NCI-H510A (cell line): Measurements from ENCODE around the gene OCA2.
"Not testable (repeated sequence)": the region's sequence is repeated elsewhere in the genome, so short reads cannot be mapped to it uniquely, and the experiment has no call there.

Experiments
- DNase-seq: peaks from one replicate; lab custom pipeline; 2025; lab: John Stamatoyannopoulos, UW

The OCA2 gene

GRCh38 chr15:27770086-27770607 is 329.0 kb downstream of the OCA2 start:
- DNase-seq: no peak

GRCh38 chr15:27769652-27770051 is 329.5 kb downstream of the OCA2 start:
- no peak for DNase-seq

GRCh38 chr15:27768732-27769475 is 330.2 kb downstream of the OCA2 start:
- peak; percentile 41 for DNase-seq

- no peak for DNase-seq
These were observed 331.0 kb downstream of the OCA2 start for GRCh38 chr15:27767918-27768640.

GRCh38 chr15:27767430-27767829 is 331.7 kb downstream of the OCA2 start:
- not testable (repeated sequence) for DNase-seq

GRCh38 chr15:27764339-27764738 is 334.8 kb downstream of the OCA2 start:
- no peak for DNase-seq

GRCh38 chr15:27763514-27763913 is 335.6 kb downstream of the OCA2 start:
- DNase-seq: no peak

- no peak for DNase-seq
These were observed 336.6 kb downstream of the OCA2 start for GRCh38 chr15:27762471-27762870.

GRCh38 chr15:27757052-27757451 is 342.1 kb downstream of the OCA2 start:
- no peak for DNase-seq

- no peak for DNase-seq
These were observed 346.4 kb downstream of the OCA2 start for GRCh38 chr15:27752691-27753090.

GRCh38 chr15:27747997-27748396 is 351.1 kb downstream of the OCA2 start:
- no peak for DNase-seq

- no peak for DNase-seq
These were observed 352.6 kb downstream of the OCA2 start for GRCh38 chr15:27746401-27746955.

GRCh38 chr15:27744641-27745040 is 354.5 kb downstream of the OCA2 start:
- DNase-seq: no peak

- DNase-seq: peak; percentile 15
These were observed 355.5 kb downstream of the OCA2 start for GRCh38 chr15:27743638-27744037.

- DNase-seq: no peak
These were observed 356.2 kb downstream of the OCA2 start for GRCh38 chr15:27742751-27743477.

GRCh38 chr15:27741226-27741860 is 357.8 kb downstream of the OCA2 start:
- DNase-seq: no peak

- no peak for DNase-seq
These were observed 364.2 kb downstream of the OCA2 start for GRCh38 chr15:27734785-27735495.

GRCh38 chr15:27731776-27732175 is 367.3 kb downstream of the OCA2 start:
- DNase-seq: no peak

GRCh38 chr15:27730868-27731267 is 368.2 kb downstream of the OCA2 start:
- no peak for DNase-seq

GRCh38 chr15:27725731-27726130 is 373.4 kb downstream of the OCA2 start:
- DNase-seq: no peak

GRCh38 chr15:27723821-27724220 is 375.3 kb downstream of the OCA2 start:
- DNase-seq: peak; percentile 42
